ENCODE measurements around the gene C16orf87.

C16orf87 gene

GRCh38 chr16:46756772-46757171, 74.2 kb downstream of the C16orf87 start:
- TF ChIP-seq CTCF (IDR thresholded peaks at IDR 0.05; ENCODE audit: low read depth, low read length, missing control alignments) = no peak
- Histone ChIP-seq H3K4me3 (ENCODE audit: low read depth, low read length) (no peak overlapping the region), H3K36me3 (replicated peaks) (no peaks in the 10 kb centered on the region), H3K27me3 (replicated peaks) (no peaks in the 10 kb centered on the region), H3K27ac (no peak overlapping the region)
- in situ Hi-C loops (cut with HindIII; ENCODE audit: low pct_ligation_motif_present, low sequenced_read_pairs) = no loop called here
- DNase-seq = no peak

DNA sequence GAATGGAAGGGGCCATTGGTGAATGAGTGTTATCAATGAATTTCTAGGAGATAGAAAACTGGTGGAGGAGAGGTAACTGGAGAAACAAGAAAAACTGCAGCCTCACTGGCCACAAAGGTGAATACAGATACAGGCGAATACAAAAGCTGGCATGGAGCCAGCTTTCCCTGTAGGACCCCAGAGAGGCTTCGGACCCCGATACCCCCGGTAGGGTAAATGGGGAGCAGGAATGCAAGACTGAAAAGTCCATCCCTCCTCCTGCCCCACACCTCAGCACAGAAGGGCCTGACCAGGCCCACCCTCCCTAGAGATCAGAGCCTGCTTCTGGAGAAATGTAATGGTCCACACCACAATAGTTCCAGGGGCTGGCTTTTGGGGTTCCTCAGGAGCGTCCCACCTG, 78.0 kb downstream of the C16orf87 start:
- in situ Hi-C loops (cut with HindIII; ENCODE audit: low pct_ligation_motif_present, low sequenced_read_pairs) = no loop called here
- no peak for DNase-seq

DNA sequence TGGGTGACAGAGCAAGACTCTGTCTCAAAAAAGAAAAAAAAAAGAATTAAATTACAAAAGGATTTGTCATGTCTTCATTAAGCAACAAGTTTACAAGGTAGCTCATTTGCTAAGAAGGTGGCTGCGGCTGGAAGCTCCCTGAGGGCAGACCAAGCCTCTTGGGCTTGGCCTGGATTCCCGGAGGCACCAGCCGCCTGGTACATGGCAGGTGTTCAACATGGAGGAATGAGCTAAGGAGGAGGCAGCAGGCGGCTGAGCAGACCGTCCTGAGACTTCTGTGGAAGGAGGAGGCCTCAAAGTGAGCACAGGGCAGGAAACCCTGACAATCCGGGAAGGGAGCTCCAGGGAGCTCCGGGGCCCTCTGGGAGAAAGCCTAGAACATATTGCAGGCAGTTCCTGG, 79.6 kb downstream of the C16orf87 start:
- no peaks in the 10 kb centered on the region for H3K27me3 ChIP-seq (replicated peaks)
- no peaks in the 10 kb centered on the region for H3K36me3 ChIP-seq (replicated peaks)
- no peak overlapping the region for H3K27ac ChIP-seq
- no peak for DNase-seq
- in situ Hi-C loops (cut with HindIII; ENCODE audit: low pct_ligation_motif_present, low sequenced_read_pairs) = no loop called here
- TF ChIP-seq CTCF (IDR thresholded peaks at IDR 0.05; ENCODE audit: low read depth, low read length, missing control alignments) = no peak
- no peak overlapping the region for H3K4me3 ChIP-seq (ENCODE audit: low read depth, low read length)

More for the DNA sequence above, 78.0 kb downstream of the C16orf87 start:
- no peak overlapping the region for H3K27ac ChIP-seq
- no peak overlapping the region for H3K4me3 ChIP-seq (ENCODE audit: low read depth, low read length)
- no peaks in the 10 kb centered on the region for H3K36me3 ChIP-seq (replicated peaks)
- H3K27me3 ChIP-seq (replicated peaks) = no peaks in the 10 kb centered on the region
- TF ChIP-seq CTCF (IDR thresholded peaks at IDR 0.05; ENCODE audit: low read depth, low read length, missing control alignments) = no peak

DNA sequence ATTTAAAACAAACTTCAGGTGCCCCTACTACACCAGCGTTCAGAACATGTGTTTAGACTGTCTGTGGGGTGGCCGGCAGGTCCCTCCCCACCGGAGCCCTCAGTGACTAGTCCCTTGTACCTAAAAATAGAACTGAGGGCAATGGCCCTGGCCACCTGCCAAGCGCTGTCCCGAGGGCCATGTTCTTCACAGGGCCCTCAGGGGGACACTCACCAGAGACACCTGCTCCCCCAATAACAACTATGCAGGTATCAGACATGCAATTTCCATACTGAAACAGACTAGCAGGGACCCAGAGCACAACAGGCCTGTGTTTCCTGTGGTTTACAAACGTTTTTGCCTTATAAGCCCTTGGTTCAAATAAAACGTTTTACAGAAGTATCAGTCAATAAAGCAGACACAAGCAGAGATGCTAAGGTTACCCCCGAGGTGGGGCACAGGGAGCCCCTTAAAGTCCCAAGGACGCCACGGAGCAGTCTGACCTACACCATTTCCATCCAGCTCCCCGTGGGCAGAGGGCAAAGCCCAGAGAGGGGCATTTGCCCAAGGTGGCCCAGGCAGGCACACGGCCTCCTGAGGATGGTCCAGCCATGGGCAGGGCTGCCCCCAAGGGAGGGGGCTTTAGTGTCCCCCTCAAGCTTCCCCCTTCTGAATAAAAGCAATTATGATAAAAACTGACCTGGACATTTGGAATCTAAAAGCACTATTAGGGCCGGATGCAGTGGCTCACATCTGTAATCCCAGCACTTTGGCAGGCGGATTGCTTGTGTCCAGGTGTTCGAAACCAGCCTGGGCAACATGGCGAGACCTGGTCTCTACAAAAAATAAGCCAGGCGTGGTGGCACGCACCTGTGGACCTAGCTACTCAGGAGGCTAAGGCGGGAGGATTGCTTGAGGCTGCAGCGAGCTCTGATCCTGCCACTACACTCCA, 81.9 kb downstream of the C16orf87 start:
- in situ Hi-C loops (cut with HindIII; ENCODE audit: low pct_ligation_motif_present, low sequenced_read_pairs) = no loop called here
- no peak overlapping the region for H3K27ac ChIP-seq

DNA sequence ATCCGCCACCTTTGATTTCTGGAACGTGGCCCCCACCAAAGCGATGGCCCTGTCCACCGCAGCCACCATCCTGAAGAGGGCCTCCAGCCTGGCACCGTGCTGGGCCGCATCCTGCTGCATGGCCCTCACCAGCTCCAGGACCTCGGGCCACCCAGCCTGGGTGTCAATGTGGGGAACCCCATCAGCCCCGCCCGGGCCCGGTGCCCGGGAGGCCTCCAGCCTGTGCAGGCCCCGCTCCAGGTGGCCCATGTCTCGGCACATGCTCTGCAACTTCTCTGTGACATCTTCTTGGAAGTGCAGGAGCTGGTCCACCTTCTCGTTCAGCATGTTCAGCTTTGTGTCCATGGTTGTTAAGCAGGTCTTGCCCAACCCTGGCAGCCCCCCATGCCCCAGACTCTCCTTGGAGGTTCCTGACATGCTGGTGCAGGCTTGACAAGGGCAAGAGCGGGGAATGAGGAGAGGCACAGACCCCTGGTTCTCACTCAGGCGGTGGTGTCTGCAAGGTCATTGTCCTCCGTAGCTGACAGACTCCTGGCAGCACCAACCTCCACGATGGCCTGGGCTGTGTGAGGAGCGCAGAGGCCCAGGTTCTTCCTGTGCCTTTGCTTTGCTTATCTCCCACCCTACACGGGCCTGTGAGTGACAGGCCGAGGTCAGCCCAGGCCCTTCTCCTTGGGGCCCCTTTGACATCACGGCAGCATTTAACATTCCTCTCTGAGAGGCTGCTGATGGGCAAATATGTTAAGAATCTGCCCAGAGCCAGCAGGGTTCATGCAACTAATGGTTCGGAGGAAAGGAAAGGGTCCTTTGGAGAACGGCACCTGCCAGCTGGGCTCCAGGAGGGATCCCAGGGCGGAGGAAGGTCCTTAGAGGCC, 83.0 kb downstream of the C16orf87 start, which contains the start of gene MYLK3:
Gene MYLK3, minus strand, starts transcription at position 568 of the 875 bp plus-strand sequence. Its CDS starts 151 bp downstream, at position 417.
- no peak for TF ChIP-seq CTCF (IDR thresholded peaks at IDR 0.05; ENCODE audit: low read depth, low read length, missing control alignments)
- H3K4me3 ChIP-seq (ENCODE audit: low read depth, low read length) = no peak within 1 kb of the TSS
- in situ Hi-C loops (cut with HindIII; ENCODE audit: low pct_ligation_motif_present, low sequenced_read_pairs) = no loop called here
- no peak within 1 kb of the TSS for H3K27ac ChIP-seq
- DNase-seq = no peak
- H3K36me3 ChIP-seq (replicated peaks) = no peaks in the 10 kb centered on the region
- H3K27me3 ChIP-seq (replicated peaks) = no peaks in the 10 kb centered on the region

More for the DNA sequence above, 81.9 kb downstream of the C16orf87 start:
- H3K36me3 ChIP-seq (replicated peaks) = no peaks in the 10 kb centered on the region
- TF ChIP-seq CTCF (IDR thresholded peaks at IDR 0.05; ENCODE audit: low read depth, low read length, missing control alignments) = no peak
- no peak overlapping the region for H3K4me3 ChIP-seq (ENCODE audit: low read depth, low read length)
- no peaks in the 10 kb centered on the region for H3K27me3 ChIP-seq (replicated peaks)
- DNase-seq = no peak

All from brain microvascular endothelial cell (primary cell).